GM21723 (cell line): Measurements from ENCODE around the gene PADI3.

ENCODE experiments used
- ATAC-seq: cut with Tn5 transposase; IDR thresholded peaks from one replicate; pipeline ENCODE4 v1.9.1; 2021; ENCODE audit warnings: mild to moderate bottlenecking, moderate library complexity; ENCODE audit not compliant: unreplicated experiment

The PADI3 gene

DNA sequence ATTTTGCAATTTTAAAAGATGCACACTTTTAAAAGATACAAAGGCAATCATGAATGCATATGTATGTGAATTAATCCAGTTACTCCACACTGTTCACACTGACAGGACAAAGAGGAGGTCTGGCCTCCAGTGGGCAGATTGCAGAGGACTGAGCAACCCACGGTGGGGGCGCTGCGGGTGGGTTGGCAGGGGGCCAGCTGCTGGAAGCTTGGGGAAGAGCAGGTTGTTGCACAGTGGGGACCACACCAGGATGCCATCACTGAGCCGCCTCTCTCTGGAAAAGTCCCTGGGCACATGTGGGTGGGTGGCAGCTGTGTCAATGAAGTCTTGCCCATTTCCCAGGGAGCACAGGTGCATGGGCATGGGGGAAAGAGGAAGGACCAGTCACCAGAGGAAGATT, 46.4 kb downstream of the PADI3 start:
- no peak for ATAC-seq

GRCh38 chr1:17296086-17296485, 47.2 kb downstream of the PADI3 start:
- ATAC-seq, result no peak

DNA sequence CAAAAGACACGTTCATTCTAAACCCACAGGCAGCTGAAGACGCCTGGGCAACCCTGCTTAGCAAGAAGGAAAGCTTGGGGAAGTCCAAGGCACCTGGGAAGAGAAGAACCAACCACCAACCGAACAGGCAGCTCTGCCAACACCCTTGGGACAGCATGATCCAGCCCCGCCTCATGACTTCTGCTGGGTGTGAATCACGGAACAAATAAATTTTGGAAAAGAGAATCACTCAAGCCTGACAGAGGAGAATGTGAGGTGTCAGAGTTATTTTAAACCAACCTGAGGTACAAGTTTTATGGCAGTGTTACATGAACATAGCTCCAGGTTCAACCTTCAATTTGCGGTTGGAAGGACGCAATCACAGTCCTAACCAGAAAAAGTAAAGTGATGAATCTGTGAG, 49.1 kb downstream of the PADI3 start:
- ATAC-seq, result no peak

- ATAC-seq, result no peak
Measured at GRCh38 chr1:17301767-17302166, 52.9 kb downstream of the PADI3 start.

GRCh38 chr1:17304151-17304825, 55.4 kb downstream of the PADI3 start:
- no peak for ATAC-seq

- ATAC-seq, result no peak
Measured at GRCh38 chr1:17304826-17305175, 55.9 kb downstream of the PADI3 start.

DNA sequence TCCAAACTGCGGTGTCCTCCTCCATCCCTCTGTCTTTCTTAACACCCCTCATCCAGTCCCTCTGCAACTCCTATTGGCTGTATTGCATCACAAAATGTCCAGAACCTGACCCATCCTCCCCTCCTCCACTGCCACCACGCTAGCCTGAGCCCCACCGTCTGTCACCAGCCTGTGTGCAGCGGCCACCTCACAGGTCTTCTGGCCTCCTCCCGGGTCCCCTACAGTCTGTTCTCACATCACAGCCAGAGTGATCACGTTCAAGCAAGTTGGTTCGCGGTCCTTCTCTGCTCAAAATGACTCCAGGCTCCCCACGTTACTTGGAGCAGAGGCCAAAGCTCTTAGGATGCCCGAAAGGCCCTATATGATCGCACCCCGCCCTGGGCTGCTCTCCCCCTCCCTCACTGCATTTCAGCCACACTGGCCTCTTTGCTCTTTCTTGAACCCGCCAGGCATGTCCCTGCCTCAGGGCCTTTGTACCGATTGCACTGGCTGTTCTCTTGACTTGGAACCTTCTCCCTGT, 56.7 kb downstream of the PADI3 start:
- ATAC-seq, result no peak

GRCh38 chr1:17306407-17306806, 57.5 kb downstream of the PADI3 start:
- no peak for ATAC-seq

GRCh38 chr1:17306921-17307320, 58.0 kb downstream of the PADI3 start:
- ATAC-seq, result no peak

- no peak for ATAC-seq
Measured at GRCh38 chr1:17307329-17307728, 58.4 kb downstream of the PADI3 start.

- no peak for ATAC-seq
Measured at GRCh38 chr1:17307946-17308345, 59.0 kb downstream of the PADI3 start, which contains the start of gene PADI4. Gene PADI4 (plus strand): TSS chr1:17308197. CDS start chr1:17308223, 26 bp downstream.

DNA sequence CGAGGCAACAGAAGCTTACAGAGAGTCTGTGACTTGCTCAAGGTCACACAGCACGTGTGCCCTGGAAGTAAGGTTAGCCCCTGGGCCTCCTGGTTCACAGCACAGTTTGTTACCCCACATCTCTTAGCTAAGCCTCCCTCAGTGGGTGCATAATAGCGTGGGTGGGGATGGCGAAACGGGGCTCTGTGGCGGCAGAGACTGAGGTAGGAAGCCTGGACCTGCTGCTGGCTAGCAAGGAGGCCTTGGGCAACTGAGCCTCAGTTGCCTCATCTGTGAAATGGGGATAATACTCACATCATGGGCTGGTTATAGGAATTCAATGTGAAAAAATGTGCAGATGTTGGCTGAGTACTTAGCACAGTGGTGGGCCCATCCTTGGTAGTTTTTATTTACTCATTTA, 59.7 kb downstream of the PADI3 start:
- no peak for ATAC-seq

DNA sequence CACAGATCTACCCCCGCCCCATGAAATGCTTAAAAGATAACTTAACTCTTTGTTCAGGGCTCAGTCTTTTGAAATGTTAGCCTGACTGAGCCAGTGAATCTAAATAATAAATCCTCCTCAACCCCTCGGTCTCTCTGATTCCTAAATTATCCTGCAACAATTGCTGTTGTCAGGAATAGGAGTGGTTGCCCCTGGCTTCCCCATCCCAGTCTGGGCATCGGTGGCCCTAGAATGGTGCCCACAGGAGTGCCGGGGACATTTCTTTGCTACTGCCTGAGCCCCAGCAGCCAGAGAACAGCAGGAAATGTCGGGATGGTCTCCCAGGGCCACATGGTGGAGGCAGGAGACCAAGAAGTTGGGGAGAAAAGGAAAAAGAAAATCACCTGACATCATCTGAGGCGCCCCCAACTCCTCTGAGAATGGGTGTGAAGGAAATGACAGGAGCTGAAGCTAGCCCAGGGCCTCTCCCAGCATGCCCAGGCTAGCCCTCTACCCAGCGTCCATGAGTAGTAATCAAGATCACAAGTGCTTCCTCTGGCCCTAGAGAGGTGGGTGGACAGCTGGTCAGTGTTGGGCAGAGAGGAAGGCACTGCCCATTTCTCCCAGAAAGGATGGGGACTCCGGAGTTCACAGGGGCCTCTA, 60.6 kb downstream of the PADI3 start:
- no peak for ATAC-seq

DNA sequence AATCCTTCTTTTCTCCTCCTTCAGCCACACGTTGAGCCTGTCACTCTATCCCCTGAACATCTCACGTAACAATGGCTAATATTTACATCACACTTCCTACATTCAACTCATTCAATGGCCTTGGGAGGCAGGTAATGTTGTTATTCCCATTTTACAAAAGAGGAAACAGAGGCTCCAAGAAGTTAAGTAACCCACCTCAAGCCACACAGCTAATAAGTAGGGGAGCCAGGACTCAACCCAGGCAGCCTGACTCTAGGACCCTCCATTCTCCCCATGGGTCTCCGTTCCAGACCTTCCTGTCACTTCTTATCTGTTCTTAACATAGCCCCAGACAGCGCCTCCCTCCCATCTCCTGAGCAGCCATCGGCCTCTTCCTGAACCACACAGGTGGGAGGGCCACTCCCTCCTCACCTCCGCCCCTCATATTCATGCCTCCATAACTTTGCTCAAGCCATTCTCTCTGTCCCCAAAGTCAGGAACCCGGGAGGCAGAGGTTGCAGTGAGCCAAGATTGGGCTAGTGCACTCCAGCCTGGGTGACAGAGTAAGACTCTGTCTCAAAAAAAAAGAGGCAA, 61.3 kb downstream of the PADI3 start:
- no peak for ATAC-seq

GRCh38 chr1:17313530-17314309, 64.8 kb downstream of the PADI3 start:
- ATAC-seq, result no peak

GRCh38 chr1:17314491-17314971, 65.6 kb downstream of the PADI3 start:
- ATAC-seq, result no peak

- no peak for ATAC-seq
Measured at GRCh38 chr1:17315542-17316130, 66.7 kb downstream of the PADI3 start.

- ATAC-seq, result no peak
Measured at GRCh38 chr1:17316704-17317103, 67.8 kb downstream of the PADI3 start.

GRCh38 chr1:17318262-17318661, 69.4 kb downstream of the PADI3 start:
- ATAC-seq, result no peak

DNA sequence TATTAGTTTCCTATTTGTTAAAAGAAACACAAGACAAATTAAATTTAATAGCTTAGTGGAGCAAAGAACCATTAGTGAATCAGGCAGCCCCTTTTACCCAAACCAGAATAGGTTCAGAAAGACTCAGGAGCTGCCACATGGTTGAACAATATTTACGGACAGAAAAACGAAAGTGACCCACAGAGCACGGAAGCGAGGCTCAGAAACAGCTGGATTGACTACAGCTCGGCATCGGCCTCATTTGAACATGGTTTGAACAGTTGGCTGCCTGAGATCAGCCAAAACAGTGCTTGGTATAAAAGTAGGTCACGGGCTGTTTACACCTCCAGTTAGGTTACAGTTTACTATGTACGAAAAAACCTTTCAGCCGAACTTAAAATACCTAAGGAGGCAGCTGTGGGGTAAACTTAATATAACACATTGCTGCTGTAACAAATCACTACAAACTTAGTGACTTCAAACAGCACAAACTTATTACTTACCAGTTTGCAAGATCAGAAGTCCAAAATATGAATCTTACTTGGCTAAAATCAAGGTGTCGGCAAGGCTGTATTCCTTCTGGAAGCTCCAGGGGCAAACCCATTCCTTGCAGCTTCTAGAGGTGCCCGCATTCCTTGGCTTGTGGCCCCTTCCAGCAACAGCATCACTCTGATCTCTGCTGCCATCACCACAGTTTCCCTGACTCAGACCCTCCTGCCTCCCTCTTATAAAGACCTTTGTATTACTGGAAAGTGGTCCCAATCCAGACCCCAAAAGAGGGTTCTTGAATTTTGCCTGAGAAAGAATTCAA, 70.9 kb downstream of the PADI3 start:
- ATAC-seq, result no peak
